H1 (cell line): Measurements from ENCODE around the gene KRTAP20-3. TPM values are rescaled to one million over a fixed set of nuclear protein-coding genes. Genes with fewer than 3 reads are reported as not detected.

Experiments
- CHD2 ChIP-seq: IDR thresholded peaks from 2 replicates; pipeline ENCODE4 v1.6.1; 2012; ENCODE audit warnings: low read length, improper control_type of control experiment
- CTCF ChIP-seq, 3 experiments: IDR thresholded peaks; 1 replicate in 2 of 3; 2 replicates in 1 of 3; pipeline versions ENCODE4 v1.5.1 to v1.6.1; 2011; ENCODE audit warnings: low read length in 3 of 3, mild to moderate bottlenecking in 3 of 3, inconsistent platforms in 2 of 3, low read depth in 1 of 3, moderate library complexity in 1 of 3; ENCODE audit not compliant: insufficient read depth in 1 of 3; ENCODE audit errors: control extremely low read depth in 1 of 3
- POLR2A ChIP-seq, 2 experiments: IDR thresholded peaks; 1 replicate in 1 of 2; 2 replicates in 1 of 2; pipeline ENCODE4 v1.6.1; 2011; ENCODE audit warnings: low read depth in 2 of 2, low read length in 2 of 2, mild to moderate bottlenecking in 2 of 2; ENCODE audit errors: control extremely low read depth in 1 of 2
- POLR2AphosphoS5 ChIP-seq: IDR thresholded peaks from 2 replicates; pipeline ENCODE4 v1.6.1; 2011; ENCODE audit warnings: low read depth, low read length
- RAD21 ChIP-seq, 2 experiments: IDR thresholded peaks in 1 of 2; conservative IDR thresholded peaks in 1 of 2; 2 replicates each; pipeline ENCODE4 v1.6.1; 2011; ENCODE audit warnings: low read depth in 2 of 2, low read length in 2 of 2, improper control_type of control experiment in 1 of 2, inconsistent platforms in 1 of 2, mild to moderate bottlenecking in 1 of 2, moderate library complexity in 1 of 2
- SAP30 ChIP-seq: fragments of 300-600 bp; sonication (generic); IDR thresholded peaks from 2 replicates; pipeline ENCODE4 v1.7.1; 2012; ENCODE audit warnings: low read length, moderate library complexity, mild to moderate bottlenecking, inconsistent platforms; ENCODE audit not compliant: insufficient read depth, insufficient replicate concordance
- SIRT6 ChIP-seq: IDR thresholded peaks from one replicate; pipeline ENCODE4 v1.7.1; 2012; ENCODE audit warnings: low read length, inconsistent platforms
- polyA plus RNA-seq, 7 experiments: library from polyadenylated mRNA; depleted of rRNA in 3 of 7; stranded (reverse) in 5 of 7; unstranded in 2 of 7; fragments of >200 nt in 5 of 7; fragments of 200-250 nt in 2 of 7; gene quantifications; 1 replicate in 5 of 7; 2 replicates in 1 of 7; 4 replicates in 1 of 7; pipeline versions ENCODE4 v1.2.1 to v1.2.3, GENCODE V29; 2011 to 2013; ENCODE audit warnings: missing spikeins in 2 of 7, mixed read lengths in 2 of 7
- total RNA-seq: library from RNA; stranded (reverse); fragmentation: NEBNext Ultra II Directional; extraction: Animal tissue kit (Norgen Biotek cat#: 25700); gene quantifications from 2 replicates; pipeline ENCODE4 v1.2.1, GENCODE V29; 2021
- TF ChIP-seq, protein P1 (sequence below): fragments of 300-600 bp; sonication (generic); IDR thresholded peaks from 2 replicates; pipeline ENCODE4 v1.7.1; 2012; ENCODE audit warnings: low read length, moderate library complexity, mild to moderate bottlenecking, inconsistent platforms; ENCODE audit not compliant: insufficient replicate concordance

Gene KRTAP20-3
- total and polyA plus RNA-seq, 2 of the 8 experiments (the other 6 are each of a cell fraction or from before 2014, with no cell fraction given): not detected

GRCh38 chr21:30672985-30673650 lies 30.5 kb downstream of the KRTAP20-3 start (continued):
- TF ChIP-seq, protein P1, sequence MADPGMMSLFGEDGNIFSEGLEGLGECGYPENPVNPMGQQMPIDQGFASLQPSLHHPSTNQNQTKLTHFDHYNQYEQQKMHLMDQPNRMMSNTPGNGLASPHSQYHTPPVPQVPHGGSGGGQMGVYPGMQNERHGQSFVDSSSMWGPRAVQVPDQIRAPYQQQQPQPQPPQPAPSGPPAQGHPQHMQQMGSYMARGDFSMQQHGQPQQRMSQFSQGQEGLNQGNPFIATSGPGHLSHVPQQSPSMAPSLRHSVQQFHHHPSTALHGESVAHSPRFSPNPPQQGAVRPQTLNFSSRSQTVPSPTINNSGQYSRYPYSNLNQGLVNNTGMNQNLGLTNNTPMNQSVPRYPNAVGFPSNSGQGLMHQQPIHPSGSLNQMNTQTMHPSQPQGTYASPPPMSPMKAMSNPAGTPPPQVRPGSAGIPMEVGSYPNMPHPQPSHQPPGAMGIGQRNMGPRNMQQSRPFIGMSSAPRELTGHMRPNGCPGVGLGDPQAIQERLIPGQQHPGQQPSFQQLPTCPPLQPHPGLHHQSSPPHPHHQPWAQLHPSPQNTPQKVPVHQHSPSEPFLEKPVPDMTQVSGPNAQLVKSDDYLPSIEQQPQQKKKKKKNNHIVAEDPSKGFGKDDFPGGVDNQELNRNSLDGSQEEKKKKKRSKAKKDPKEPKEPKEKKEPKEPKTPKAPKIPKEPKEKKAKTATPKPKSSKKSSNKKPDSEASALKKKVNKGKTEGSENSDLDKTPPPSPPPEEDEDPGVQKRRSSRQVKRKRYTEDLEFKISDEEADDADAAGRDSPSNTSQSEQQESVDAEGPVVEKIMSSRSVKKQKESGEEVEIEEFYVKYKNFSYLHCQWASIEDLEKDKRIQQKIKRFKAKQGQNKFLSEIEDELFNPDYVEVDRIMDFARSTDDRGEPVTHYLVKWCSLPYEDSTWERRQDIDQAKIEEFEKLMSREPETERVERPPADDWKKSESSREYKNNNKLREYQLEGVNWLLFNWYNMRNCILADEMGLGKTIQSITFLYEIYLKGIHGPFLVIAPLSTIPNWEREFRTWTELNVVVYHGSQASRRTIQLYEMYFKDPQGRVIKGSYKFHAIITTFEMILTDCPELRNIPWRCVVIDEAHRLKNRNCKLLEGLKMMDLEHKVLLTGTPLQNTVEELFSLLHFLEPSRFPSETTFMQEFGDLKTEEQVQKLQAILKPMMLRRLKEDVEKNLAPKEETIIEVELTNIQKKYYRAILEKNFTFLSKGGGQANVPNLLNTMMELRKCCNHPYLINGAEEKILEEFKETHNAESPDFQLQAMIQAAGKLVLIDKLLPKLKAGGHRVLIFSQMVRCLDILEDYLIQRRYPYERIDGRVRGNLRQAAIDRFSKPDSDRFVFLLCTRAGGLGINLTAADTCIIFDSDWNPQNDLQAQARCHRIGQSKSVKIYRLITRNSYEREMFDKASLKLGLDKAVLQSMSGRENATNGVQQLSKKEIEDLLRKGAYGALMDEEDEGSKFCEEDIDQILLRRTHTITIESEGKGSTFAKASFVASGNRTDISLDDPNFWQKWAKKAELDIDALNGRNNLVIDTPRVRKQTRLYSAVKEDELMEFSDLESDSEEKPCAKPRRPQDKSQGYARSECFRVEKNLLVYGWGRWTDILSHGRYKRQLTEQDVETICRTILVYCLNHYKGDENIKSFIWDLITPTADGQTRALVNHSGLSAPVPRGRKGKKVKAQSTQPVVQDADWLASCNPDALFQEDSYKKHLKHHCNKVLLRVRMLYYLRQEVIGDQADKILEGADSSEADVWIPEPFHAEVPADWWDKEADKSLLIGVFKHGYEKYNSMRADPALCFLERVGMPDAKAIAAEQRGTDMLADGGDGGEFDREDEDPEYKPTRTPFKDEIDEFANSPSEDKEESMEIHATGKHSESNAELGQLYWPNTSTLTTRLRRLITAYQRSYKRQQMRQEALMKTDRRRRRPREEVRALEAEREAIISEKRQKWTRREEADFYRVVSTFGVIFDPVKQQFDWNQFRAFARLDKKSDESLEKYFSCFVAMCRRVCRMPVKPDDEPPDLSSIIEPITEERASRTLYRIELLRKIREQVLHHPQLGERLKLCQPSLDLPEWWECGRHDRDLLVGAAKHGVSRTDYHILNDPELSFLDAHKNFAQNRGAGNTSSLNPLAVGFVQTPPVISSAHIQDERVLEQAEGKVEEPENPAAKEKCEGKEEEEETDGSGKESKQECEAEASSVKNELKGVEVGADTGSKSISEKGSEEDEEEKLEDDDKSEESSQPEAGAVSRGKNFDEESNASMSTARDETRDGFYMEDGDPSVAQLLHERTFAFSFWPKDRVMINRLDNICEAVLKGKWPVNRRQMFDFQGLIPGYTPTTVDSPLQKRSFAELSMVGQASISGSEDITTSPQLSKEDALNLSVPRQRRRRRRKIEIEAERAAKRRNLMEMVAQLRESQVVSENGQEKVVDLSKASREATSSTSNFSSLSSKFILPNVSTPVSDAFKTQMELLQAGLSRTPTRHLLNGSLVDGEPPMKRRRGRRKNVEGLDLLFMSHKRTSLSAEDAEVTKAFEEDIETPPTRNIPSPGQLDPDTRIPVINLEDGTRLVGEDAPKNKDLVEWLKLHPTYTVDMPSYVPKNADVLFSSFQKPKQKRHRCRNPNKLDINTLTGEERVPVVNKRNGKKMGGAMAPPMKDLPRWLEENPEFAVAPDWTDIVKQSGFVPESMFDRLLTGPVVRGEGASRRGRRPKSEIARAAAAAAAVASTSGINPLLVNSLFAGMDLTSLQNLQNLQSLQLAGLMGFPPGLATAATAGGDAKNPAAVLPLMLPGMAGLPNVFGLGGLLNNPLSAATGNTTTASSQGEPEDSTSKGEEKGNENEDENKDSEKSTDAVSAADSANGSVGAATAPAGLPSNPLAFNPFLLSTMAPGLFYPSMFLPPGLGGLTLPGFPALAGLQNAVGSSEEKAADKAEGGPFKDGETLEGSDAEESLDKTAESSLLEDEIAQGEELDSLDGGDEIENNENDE: no peak
- no peak for TF ChIP-seq POLR2AphosphoS5
- TF ChIP-seq SAP30: no peak
- TF ChIP-seq POLR2A (IDR thresholded peaks at IDR 0.05; ENCODE audit: control extremely low read depth in 1 of 2, low read depth in 2 of 2, low read length in 2 of 2): no peak
- no peak for TF ChIP-seq SIRT6
- TF ChIP-seq CTCF (IDR thresholded peaks at IDR 0.05; ENCODE audit: control extremely low read depth in 1 of 3, insufficient read depth in 1 of 3, low read depth in 1 of 3, low read length in 3 of 3): no peak
- TF ChIP-seq CHD2: no peak
- no peak for TF ChIP-seq RAD21 (IDR thresholded peaks at IDR 0.05 in 1 of 2, conservative IDR thresholded peaks at IDR 0.05 in 1 of 2; ENCODE audit: low read depth in 2 of 2, low read length in 2 of 2)
